Thyroid gland (tissue), 4 donors: ENCODE results near the gene AP4S1.

Experiments
- CTCF ChIP-seq, 6 experiments: fragments of 200-600 bp in 3 of 6; fragments of 450-650 bp in 3 of 6; sonication (generic) in 3 of 6; IDR thresholded peaks; one replicate each; pipeline ENCODE4 v1.5.1; 2016 to 2019; ENCODE audit warnings: antibody characterized with exemption in 6 of 6, mild to moderate bottlenecking in 2 of 6, inconsistent platforms in 1 of 6, moderate library complexity in 1 of 6
- POLR2A ChIP-seq, 2 donors: fragments of 450-650 bp; IDR thresholded peaks; one replicate each; pipeline ENCODE4 v1.6.1; 2017; ENCODE audit warnings: antibody characterized with exemption in 2 of 2, mild to moderate bottlenecking in 2 of 2, moderate library complexity in 1 of 2

- no peak for TF ChIP-seq CTCF (IDR thresholded peaks at IDR 0.05)
- TF ChIP-seq POLR2A (IDR thresholded peaks at IDR 0.05) = no peak
Observed at GRCh38 chr14:31024010-31024480, 1.4 kb upstream of the AP4S1 start.
